Activated T-helper 1 cell treated with anti-CD3 and anti-CD28 coated beads, Interleukin-12 subunit alpha, Interleukin-12 subunit beta, Interleukin-2, Interleukin-4 antibody, amounts not matched to agents 30 ng/mL and 10 ng/mL and 1 ng/mL, durations not matched to agents 14 hours and 24 hours and 36 hours (primary cell): ENCODE data around the gene SLAMF7. TPM values are rescaled to one million over a fixed set of nuclear protein-coding genes. Genes with fewer than 3 reads are reported as not detected.

Experiments
- DNase-seq: peaks from one replicate; pipeline ENCODE4 v3.0.0; 2021; ENCODE audit warnings: low spot score
- H3K27ac Mint-ChIP-seq: one replicate; pipeline ENCODE4 v1.8.0; 2021; ENCODE audit warnings: mild to moderate bottlenecking, mixed read lengths
- H3K27me3 Mint-ChIP-seq: one replicate; pipeline ENCODE4 v1.8.0; 2022; ENCODE audit warnings: mild to moderate bottlenecking, moderate library complexity, mixed read lengths; ENCODE audit not compliant: insufficient read depth
- H3K36me3 Mint-ChIP-seq: one replicate; pipeline ENCODE4 v1.8.0; 2021; ENCODE audit warnings: low read depth, mixed read lengths
- H3K4me1 Mint-ChIP-seq: one replicate; pipeline ENCODE4 v1.8.0; 2021; ENCODE audit warnings: low read depth, mixed read lengths
- H3K4me3 Mint-ChIP-seq: one replicate; pipeline ENCODE4 v1.8.0; 2021; ENCODE audit warnings: mild to moderate bottlenecking, moderate library complexity, mixed read lengths
- H3K9me3 Mint-ChIP-seq: one replicate; pipeline ENCODE4 v1.8.0; 2021; ENCODE audit warnings: mixed read lengths
- intact Hi-C: fragments of 100-400 bp; cut with micrococcal nuclease; formaldehyde crosslinking; loops from one replicate; pipeline ENCODE4 v1.15.1; 2024
- total RNA-seq: library from RNA; stranded (reverse); gene quantifications from 2 replicates; pipeline ENCODE4 v1.2.3, GENCODE V29; 2022

SLAMF7 gene
- total RNA-seq, 1 donor from 2014 or later: 53.6 TPM

- Mint-ChIP-seq H3K27me3 (peaks cover 15% of the 10 kb centered on the region), H3K27ac (no peak overlapping the region), H3K4me3 (no peak overlapping the region), H3K4me1 (peaks cover 7% of the 10 kb centered on the region), H3K36me3 (no peaks in the 10 kb centered on the region), H3K9me3 (peaks cover under 1% of the 10 kb centered on the region)
- intact Hi-C loops: loop anchor here (10.0 kb wide), 1 partner anchor 445 kb away; the partner anchor contains the start of genes COPA and NCSTN
- no peak for DNase-seq
Measured at GRCh38 chr1:160789702-160790611, 50.9 kb downstream of the SLAMF7 start.

- Mint-ChIP-seq H3K36me3 (peaks cover 3% of the 10 kb centered on the region), H3K4me3 (no peak overlapping the region), H3K27me3 (peaks cover 15% of the 10 kb centered on the region), H3K4me1 (peaks cover 51% of the 10 kb centered on the region), H3K27ac (no peak overlapping the region), H3K9me3 (peaks cover 6% of the 10 kb centered on the region)
- no peak for DNase-seq
- intact Hi-C loops: loop anchor here (10.0 kb wide), 1 partner anchor 450 kb away; the partner anchor contains the start of genes COPA and NCSTN
Measured at GRCh38 chr1:160794376-160794775, 55.3 kb downstream of the SLAMF7 start.

- Mint-ChIP-seq H3K27ac (peak within 1 kb of the TSS; percentile 77), H3K4me1 (peaks cover 67% of the 10 kb centered on the region), H3K27me3 (peaks cover 14% of the 10 kb centered on the region), H3K36me3 (peaks cover 3% of the 10 kb centered on the region), H3K9me3 (peaks cover 6% of the 10 kb centered on the region), H3K4me3 (peak within 1 kb of the TSS; percentile 73)
- intact Hi-C loops: loop anchor here (1.0 to 10.0 kb wide), 7 partner anchors 14 to 451 kb away; partner anchors contain the start of genes COPA, NCSTN and SLAMF7
- DNase-seq: peak; percentile 76
Measured at GRCh38 chr1:160795951-160796383, 56.9 kb downstream of the SLAMF7 start, which contains the start of gene LY9. Gene LY9 (plus strand): TSS chr1:160796174. CDS start chr1:160796188, 14 bp downstream.

DNA sequence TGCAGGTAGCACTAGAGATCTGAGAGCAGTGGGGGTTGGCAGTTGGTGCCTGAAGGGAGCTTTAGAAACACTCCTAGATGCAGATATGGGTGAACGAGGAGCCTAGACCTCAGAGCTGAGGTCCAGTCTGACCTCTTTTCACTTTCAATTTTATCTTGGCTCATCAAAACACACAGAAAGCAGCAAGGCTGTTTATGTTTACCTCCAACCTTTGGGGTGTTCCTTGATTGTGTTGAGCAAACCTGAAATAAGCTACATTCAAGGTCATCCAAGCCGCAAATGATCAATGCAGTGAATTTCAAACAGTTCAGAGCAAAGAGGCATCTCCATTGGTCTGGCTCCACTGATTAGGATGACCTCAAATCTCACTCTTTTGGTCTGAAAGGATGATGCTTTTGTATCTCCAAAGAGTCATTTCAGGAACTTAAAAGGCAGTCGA is 58.2 kb downstream of the SLAMF7 start:
- Mint-ChIP-seq H3K4me3 (peak overlapping the region; percentile 73), H3K9me3 (peaks cover 6% of the 10 kb centered on the region)
- intact Hi-C loops: loop anchor here (2.0 to 10.0 kb wide), 3 partner anchors 58 to 452 kb away; partner anchors contain the start of genes COPA, NCSTN and SLAMF7

GRCh38 chr1:160797861-160798273 is 58.8 kb downstream of the SLAMF7 start:
- DNase-seq: peak; percentile 52
- Mint-ChIP-seq H3K27ac (peak overlapping the region; percentile 11), H3K27me3 (peaks cover 14% of the 10 kb centered on the region), H3K9me3 (peaks cover 9% of the 10 kb centered on the region), H3K36me3 (peaks cover 5% of the 10 kb centered on the region), H3K4me1 (peaks cover 74% of the 10 kb centered on the region), H3K4me3 (peak overlapping the region; percentile 40)
- intact Hi-C loops: loop anchor here (2.0 to 10.0 kb wide), 3 partner anchors 59 to 453 kb away; partner anchors contain the start of genes COPA, NCSTN and SLAMF7

More for the DNA sequence above, 58.2 kb downstream of the SLAMF7 start:
- peak overlapping the region; percentile 36 for H3K27ac Mint-ChIP-seq
- no peak for DNase-seq
- H3K27me3 Mint-ChIP-seq: peaks cover 14% of the 10 kb centered on the region
- peaks cover 3% of the 10 kb centered on the region for H3K36me3 Mint-ChIP-seq
- H3K4me1 Mint-ChIP-seq: peaks cover 74% of the 10 kb centered on the region

- Mint-ChIP-seq H3K4me3 (no peak overlapping the region), H3K36me3 (peaks cover 5% of the 10 kb centered on the region), H3K9me3 (peaks cover 9% of the 10 kb centered on the region), H3K4me1 (peaks cover 74% of the 10 kb centered on the region), H3K27ac (no peak overlapping the region), H3K27me3 (peaks cover 9% of the 10 kb centered on the region)
- no peak for DNase-seq
- intact Hi-C loops: loop anchor here (10.0 kb wide), 1 partner anchor 454 kb away; the partner anchor contains the start of genes COPA and NCSTN
Measured at GRCh38 chr1:160798439-160798838, 59.4 kb downstream of the SLAMF7 start.

- Mint-ChIP-seq H3K27ac (no peak overlapping the region), H3K27me3 (peaks cover 3% of the 10 kb centered on the region), H3K4me3 (peak overlapping the region; percentile 40), H3K9me3 (peaks cover 15% of the 10 kb centered on the region), H3K4me1 (peaks cover 70% of the 10 kb centered on the region), H3K36me3 (peaks cover 6% of the 10 kb centered on the region)
- intact Hi-C loops: loop anchor here (2.0 to 10.0 kb wide), 2 partner anchors 73 to 455 kb away; partner anchors contain the start of genes COPA and NCSTN
- no peak for DNase-seq
Measured at GRCh38 chr1:160799641-160800040, 60.6 kb downstream of the SLAMF7 start.

GRCh38 chr1:160800142-160800541 is 61.1 kb downstream of the SLAMF7 start:
- H3K27ac Mint-ChIP-seq: peak overlapping the region; percentile 6
- H3K27me3 Mint-ChIP-seq: peaks cover 2% of the 10 kb centered on the region
- H3K4me3 Mint-ChIP-seq: peak overlapping the region; percentile 1
- peaks cover 18% of the 10 kb centered on the region for H3K9me3 Mint-ChIP-seq
- peaks cover 11% of the 10 kb centered on the region for H3K36me3 Mint-ChIP-seq
- no peak for DNase-seq
- intact Hi-C loops: loop anchor here (2.0 kb wide), 1 partner anchor 73 kb away; no protein-coding TSS in a partner anchor
- H3K4me1 Mint-ChIP-seq: peaks cover 65% of the 10 kb centered on the region

- DNase-seq: no peak
- Mint-ChIP-seq H3K27ac (peak overlapping the region; percentile 47), H3K4me3 (peak overlapping the region; percentile 60)
Measured at GRCh38 chr1:160800645-160801408, 61.8 kb downstream of the SLAMF7 start.

GRCh38 chr1:160801836-160802580 is 63.0 kb downstream of the SLAMF7 start:
- intact Hi-C loops: loop anchor here (2.0 kb wide), 1 partner anchor 75 kb away; no protein-coding TSS in a partner anchor
- no peak overlapping the region for H3K4me3 Mint-ChIP-seq
- peaks cover 55% of the 10 kb centered on the region for H3K4me1 Mint-ChIP-seq
- H3K36me3 Mint-ChIP-seq: peaks cover 23% of the 10 kb centered on the region
- H3K9me3 Mint-ChIP-seq: peaks cover 31% of the 10 kb centered on the region
- H3K27me3 Mint-ChIP-seq: peaks cover 6% of the 10 kb centered on the region
- H3K27ac Mint-ChIP-seq: no peak overlapping the region
- DNase-seq: no peak

More at GRCh38 chr1:160800645-160801408, 61.8 kb downstream of the SLAMF7 start:
- peaks cover 14% of the 10 kb centered on the region for H3K36me3 Mint-ChIP-seq
- H3K27me3 Mint-ChIP-seq: peaks cover 2% of the 10 kb centered on the region
- peaks cover 60% of the 10 kb centered on the region for H3K4me1 Mint-ChIP-seq
- intact Hi-C loops: loop anchor here (2.0 kb wide), 1 partner anchor 74 kb away; no protein-coding TSS in a partner anchor
- H3K9me3 Mint-ChIP-seq: peaks cover 19% of the 10 kb centered on the region
